Raji (cell line): ENCODE data around the gene TTN.

Source experiments
- POLR2A ChIP-seq: IDR thresholded peaks from 2 replicates; pipeline ENCODE4 v1.6.1; 2011; ENCODE audit warnings: low read depth, low read length, control low read depth; ENCODE audit not compliant: insufficient read depth

The TTN gene

GRCh38 chr2:178782236-178782635, 25.0 kb downstream of the TTN start:
- no peak for TF ChIP-seq POLR2A

- no peak for TF ChIP-seq POLR2A
These were observed 29.6 kb downstream of the TTN start for GRCh38 chr2:178777577-178777976.

GRCh38 chr2:178776751-178777150, 30.5 kb downstream of the TTN start:
- no peak for TF ChIP-seq POLR2A

GRCh38 chr2:178775975-178776374, 31.2 kb downstream of the TTN start:
- no peak for TF ChIP-seq POLR2A

DNA sequence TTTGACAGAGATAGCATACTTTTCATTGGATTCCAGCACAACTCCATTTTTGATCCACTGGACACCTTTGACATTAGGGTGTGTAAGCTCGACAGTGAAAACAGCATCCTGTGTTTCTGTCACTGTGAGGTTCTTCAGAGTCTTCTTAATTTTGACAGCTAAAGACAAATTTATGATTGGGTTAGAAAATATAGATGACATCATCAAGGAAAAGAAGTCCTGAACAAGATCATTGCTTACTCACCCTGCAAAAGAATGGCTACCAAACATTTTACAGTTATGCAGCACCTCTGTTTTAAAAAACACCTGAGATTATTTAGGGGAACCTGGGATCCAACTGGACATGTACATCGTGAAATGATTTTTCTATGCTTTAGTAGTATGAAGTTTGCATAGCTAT, 36.7 kb downstream of the TTN start:
- no peak for TF ChIP-seq POLR2A

DNA sequence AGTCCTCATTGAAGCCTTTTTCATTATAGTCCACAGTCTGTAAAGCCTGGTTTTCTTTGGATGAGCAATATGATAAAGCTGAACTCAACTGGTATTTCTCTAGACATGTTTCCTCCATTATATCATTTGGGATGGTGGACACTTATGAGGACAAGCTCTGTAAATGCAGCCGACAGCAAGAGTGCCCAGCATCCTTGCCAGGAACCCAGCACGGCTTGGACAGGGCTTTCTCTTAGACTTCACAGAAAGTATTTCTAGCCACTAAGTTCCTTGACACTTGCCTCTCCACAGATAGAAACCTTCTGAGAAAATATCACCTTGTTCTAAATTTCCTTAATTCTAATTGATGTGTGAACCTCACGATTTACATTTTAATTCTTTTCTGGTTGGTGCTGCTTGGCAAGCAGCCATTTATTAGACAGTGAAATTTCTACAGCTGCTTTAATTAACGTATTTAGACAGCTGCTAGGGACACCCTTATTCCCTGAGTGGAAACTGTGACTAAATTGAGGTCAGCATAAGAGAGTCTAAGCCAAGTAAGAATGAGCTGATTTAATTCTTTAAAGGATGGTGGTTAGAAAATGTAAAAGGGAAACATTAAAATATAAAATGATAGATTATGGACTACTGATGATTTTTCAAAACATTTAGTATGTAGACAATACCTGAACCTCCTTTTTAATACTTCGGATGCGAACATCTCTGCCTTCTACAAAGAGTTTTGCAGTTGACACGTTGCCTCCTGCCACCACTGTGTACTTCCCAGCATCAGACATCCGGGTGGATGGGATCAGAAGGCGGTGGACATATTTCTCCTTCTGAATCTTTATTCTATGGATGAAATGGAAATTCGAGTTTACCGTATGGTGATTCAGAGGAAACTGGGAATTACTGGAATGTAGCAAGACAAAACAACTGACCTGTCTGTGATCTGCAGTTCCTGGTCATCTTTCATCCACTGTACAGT, 39.8 kb downstream of the TTN start:
- no peak for TF ChIP-seq POLR2A

- TF ChIP-seq POLR2A: no peak
These were observed 43.1 kb downstream of the TTN start for GRCh38 chr2:178764097-178764496.

DNA sequence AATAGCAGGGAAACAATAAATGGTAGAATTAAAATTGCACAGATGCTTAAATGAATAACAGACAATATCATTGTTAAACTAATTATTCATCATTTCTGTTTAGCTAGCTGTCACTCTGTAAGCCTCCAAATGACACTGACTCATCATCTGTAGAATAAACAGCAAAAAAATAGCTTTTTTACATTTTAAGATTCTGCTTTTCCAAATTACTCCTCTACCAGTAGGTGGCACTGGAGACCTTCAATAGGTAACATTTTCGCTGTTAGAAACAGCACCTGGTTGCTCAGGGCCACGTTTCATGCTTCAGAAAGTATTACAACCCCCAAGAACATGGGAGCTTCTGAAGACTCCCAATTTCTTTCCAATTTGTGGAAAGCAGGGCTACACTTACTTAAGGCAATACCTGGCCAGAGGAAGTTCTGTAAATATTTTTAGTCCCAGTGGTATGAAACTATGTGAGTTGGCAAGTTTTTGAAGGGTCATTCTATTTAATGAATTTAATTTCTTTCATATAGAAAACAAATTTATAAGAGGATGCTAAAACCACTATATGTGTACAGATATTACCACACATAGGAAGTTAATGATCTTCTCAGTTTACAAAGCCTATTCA, 45.4 kb downstream of the TTN start:
- no peak for TF ChIP-seq POLR2A

DNA sequence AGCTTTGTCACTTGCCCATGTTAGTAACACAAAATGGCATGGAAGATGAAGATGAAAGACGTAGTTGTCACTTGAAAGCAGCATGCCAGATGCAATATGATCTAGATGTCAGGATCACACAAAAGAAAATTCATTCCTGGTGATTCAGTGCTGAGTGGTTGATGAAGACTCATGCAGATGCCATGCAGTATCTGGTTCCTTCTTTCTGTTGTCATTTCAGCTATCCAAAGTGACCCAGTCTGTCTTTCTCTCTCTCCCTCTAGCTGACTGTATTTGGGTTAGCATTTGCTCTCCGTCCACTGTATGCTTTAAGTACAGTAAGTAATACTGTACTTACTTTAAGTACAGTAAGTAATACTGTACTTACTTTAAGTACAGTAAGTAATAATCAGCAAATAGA, 50.4 kb downstream of the TTN start:
- no peak for TF ChIP-seq POLR2A

DNA sequence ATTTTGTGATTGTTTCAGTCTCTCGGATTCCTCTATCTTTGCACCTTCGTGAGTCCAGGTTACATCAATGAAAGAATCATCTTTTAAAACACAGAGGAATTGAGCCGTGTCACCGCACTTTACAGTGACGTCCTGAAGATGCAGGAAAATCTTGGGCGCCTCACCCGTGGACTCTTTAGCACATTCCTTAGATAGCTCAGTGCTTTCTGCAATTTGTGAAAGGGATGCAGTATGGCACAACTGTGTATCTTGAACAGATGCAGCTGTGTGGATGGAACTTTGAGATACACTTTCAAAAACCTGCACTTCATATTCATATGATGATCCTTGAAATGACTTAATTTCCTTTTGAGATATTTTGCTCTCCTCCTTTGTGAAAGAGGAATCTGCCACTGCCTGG, 50.9 kb downstream of the TTN start:
- TF ChIP-seq POLR2A: no peak

- no peak for TF ChIP-seq POLR2A
These were observed 59.5 kb downstream of the TTN start for GRCh38 chr2:178747767-178748166.

- TF ChIP-seq POLR2A: no peak
These were observed 72.7 kb downstream of the TTN start for GRCh38 chr2:178734518-178734917.

GRCh38 chr2:178733975-178734374, 73.2 kb downstream of the TTN start:
- TF ChIP-seq POLR2A: no peak

DNA sequence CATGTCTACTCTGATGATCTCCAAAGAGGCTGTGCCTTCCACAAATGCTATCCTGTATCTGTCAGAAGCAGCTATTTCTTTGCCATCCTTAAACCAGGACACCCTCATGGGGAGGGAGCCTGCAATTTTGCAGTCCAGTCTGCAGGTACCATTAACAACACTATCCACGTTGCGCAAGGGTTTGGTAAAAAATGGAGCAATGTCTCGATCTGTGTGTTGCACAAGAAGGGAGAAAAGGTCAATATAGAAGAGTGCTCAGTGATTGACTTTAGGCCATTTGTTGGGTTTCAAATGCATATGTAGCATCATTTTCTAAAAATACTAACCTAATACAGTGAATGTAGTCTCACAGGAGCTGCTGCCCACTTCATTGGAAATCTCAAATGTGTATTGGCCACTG, 74.3 kb downstream of the TTN start:
- no peak for TF ChIP-seq POLR2A

- TF ChIP-seq POLR2A: no peak
These were observed 75.9 kb downstream of the TTN start for GRCh38 chr2:178731300-178731699.

GRCh38 chr2:178730049-178730448, 77.2 kb downstream of the TTN start:
- TF ChIP-seq POLR2A: no peak
